PC-3 (cell line): ENCODE data around the gene RIOX2.

Experiments used
- EZH2 ChIP-seq: fragments of 300-600 bp; sonication (generic); IDR thresholded peaks from one replicate; pipeline ENCODE4 v1.6.1; 2017; ENCODE audit warnings: antibody characterized with exemption, mild to moderate bottlenecking, low read length; ENCODE audit not compliant: unreplicated experiment
- EZH2phosphoT487 ChIP-seq: fragments of 300-600 bp; sonication (generic); IDR thresholded peaks from 2 replicates; pipeline ENCODE4 v1.6.1; 2018; ENCODE audit warnings: mild to moderate bottlenecking, antibody characterized with exemption, low read length, borderline replicate concordance
- TF ChIP-seq, protein P1 (sequence below): fragments of 300-600 bp; sonication (generic); conservative IDR thresholded peaks from 2 replicates; pipeline ENCODE4 v1.5.1; 2017; ENCODE audit warnings: antibody characterized with exemption, low read depth, mild to moderate bottlenecking, low read length

DNA sequence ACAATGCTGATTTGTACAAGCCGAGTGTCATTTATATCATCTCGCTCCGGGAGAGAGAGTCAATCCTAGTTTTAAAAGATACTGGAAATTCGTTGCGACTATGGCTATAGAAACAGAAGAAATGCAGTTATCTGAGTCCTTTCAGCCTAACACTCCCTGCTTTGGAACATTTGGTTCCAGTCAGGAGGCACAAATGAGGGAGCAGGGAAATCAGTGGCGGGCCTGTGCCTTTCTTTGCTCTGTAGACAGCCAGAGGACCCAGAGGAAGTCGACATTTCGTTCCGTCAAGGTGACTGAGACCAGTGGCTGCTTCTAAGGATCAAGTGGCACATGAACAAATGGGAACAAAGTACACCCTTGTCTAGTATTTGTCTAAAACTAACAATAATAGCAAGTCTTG is 745 bp upstream of the RIOX2 start:
- TF ChIP-seq, protein P1, sequence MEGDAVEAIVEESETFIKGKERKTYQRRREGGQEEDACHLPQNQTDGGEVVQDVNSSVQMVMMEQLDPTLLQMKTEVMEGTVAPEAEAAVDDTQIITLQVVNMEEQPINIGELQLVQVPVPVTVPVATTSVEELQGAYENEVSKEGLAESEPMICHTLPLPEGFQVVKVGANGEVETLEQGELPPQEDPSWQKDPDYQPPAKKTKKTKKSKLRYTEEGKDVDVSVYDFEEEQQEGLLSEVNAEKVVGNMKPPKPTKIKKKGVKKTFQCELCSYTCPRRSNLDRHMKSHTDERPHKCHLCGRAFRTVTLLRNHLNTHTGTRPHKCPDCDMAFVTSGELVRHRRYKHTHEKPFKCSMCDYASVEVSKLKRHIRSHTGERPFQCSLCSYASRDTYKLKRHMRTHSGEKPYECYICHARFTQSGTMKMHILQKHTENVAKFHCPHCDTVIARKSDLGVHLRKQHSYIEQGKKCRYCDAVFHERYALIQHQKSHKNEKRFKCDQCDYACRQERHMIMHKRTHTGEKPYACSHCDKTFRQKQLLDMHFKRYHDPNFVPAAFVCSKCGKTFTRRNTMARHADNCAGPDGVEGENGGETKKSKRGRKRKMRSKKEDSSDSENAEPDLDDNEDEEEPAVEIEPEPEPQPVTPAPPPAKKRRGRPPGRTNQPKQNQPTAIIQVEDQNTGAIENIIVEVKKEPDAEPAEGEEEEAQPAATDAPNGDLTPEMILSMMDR, result no peak
- no peak for TF ChIP-seq EZH2
- TF ChIP-seq EZH2phosphoT487, result no peak
